Measurements from ENCODE around the gene FAH.
A peak's percentile ranks its signal among the peaks of the same experiment; 100 is the strongest.
"Not testable (repeated sequence)": the region's sequence is repeated elsewhere in the genome, so short reads cannot be mapped to it uniquely, and the experiment has no call there.

Gene FAH

DNA sequence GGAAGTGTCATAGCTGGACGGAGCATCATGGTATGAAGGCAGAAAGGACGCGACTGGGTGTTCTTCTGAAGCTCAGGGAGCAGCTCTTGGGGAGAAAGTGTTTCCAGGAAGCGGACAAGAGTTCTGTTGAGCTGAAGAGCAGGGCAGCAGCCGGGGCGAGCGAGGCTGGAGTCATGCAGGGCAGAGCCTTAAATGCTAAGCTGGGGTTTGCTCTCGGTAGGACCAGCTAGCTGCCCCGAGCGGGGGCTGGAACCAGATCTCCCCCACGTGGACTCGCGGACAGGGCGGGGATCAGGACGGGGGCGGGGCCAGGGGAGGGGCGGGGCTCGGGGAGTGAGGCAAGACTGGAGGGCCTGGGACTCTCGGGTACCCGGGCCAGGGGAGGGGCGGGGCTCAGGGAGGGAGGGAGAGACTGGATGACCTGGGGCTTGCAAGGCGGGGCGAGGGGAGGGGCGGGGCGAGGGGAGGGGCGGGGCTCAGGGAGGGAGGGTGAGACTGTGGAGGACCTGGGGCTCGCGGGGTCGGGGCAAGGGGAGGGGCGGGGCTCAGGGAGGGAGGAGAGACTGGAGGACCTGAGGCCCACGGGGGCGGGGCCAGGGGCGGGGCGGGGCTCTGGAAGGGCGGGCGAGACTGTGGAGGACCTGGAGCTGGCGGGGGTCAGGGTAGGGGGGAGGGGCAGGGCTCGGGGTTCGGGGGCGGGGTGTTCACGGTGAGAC is 461 bp upstream of the FAH start:
- peak; percentile 84 to 93 (median 87) for DNase-seq

DNA sequence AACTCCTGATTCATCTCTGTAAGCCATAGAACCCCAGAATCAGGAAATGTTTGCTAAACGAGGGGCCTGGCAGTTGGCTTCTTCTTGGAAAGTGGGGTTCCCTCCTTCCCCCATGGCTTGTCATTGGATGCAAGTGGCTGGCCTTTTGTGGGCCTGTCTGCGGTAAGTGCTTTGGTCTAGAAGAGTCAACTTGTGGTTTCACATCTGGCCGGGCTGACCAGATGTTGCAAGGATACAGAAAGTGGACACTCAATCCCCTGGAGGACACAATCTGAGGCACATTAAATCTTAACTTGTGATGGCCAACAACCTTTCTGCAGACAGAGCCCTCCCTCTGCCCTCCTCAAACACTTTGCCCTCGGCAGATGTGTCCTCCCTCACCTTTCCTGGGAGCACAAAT is 1.1 kb downstream of the FAH start:
- DNase-seq: no peak

DNA sequence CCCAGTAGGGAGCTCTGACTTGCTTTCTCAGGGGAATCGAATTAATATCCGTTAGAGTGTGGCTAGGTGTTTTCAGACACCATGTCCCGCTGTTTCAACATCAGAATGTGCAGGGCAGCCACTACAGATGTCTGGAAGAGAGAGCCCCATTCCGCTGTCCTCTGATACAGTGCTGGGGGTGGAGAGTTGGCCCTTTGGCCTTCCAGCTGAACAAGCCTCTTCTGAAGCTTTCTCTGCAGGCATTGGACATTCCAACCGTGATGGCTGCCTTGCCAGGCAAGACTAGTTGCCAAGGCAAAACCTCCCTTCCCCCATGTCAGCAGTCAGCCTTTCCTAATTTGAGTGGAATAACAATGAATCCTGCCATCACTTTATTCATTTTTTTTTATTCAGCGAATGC is 1.5 kb downstream of the FAH start:
- no peak for DNase-seq

DNA sequence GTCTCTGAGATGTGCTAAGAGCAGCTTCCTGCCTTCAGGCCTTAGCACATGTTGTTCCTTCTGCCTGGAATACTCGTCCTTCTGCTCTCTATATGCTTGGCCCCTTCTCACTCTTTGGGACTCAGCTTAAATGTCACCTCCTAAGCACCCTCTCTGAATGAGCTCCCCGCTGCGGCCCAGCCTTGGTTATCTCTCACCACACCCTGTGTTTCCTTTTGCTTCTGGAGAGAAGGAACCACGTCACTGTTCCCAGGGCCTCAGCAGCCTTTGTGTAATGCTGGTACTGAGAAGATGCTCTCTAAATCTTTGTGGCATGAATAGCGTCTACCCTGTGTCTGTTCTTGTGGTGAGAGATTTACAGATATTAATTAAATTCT is 2.2 kb downstream of the FAH start:
- no peak for DNase-seq

DNA sequence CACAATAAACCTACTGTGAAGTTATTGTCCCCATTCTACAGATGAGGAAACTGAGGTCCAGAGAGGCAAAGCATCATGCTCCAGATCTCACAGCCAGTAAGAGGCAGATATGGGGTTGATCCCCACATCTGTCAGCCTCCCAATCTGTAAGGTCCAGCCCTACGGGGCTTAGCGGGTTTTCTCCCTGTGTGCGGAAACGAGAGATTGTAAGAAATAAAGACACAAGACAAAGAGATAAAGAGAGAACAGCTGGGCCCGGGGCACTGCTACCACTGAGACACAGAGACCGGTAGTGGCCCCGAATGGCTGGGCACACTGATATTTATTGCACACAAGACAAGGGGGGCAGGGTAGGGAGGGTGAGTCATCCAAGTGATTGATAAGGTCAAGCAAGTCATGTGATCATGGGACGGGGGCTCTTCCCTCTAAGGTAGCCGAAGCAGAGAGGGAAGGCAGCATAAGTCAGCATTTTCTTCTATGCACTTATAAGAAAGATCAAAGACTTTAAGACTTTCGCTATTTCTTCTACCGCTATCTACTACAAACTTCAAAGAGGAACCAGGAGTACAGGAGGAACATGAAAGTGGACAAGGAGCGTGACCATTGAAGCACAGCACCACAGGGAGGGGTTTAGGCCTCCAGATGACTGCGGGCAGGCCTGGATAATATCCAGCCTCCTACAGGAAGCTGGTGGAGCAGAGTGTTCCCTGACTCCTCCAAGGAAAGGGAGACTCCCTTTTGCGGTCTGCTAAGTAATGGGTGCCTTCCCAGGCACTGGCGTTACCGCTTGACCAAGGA is 2.8 kb downstream of the FAH start:
- DNase-seq: not testable (repeated sequence)

DNA sequence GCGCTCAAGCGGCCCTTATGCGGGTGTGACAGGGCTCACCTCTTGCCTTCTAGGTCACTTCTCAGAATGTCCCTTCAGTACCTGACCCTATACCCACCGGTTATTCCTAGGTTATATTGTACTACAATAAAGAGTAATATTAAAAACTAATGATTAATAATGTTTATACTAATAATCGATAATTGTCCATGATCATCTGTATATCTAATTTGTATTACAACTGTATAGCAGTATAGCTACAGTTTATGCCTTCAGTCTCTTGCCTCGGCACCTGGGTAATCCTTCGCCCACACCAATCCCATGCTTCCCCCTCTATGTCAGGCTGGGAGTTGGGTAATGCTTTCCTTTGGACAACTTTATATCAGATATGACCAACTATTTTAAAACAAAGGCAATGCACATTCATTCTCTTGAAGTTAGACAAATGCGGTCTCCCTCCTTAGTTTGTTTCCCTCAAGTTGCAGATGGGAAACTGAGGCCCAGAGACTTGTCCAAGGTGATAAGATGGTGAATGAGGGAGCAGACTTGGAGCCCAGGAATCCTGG is 3.4 kb downstream of the FAH start:
- no peak for DNase-seq

DNA sequence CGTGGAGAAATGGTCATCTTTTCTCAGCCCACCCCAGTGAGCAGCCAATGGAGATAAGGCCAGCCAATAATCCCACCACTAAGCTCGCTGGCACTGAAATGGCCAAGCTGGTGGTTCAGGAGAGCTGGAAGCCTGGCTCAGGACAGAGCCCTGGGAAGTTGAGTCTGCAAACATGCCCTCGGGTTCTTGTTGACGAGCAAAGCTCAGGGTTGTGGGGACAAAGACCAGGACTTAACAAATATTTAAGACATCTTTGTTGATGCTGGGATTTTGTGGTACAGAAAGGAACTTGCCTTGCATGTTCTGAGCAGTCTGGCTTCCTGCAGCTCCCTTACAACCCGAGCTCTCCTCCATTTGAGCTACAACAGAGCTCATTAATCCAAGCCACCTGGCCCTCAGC is 4.4 kb downstream of the FAH start:
- DNase-seq: no peak

DNA sequence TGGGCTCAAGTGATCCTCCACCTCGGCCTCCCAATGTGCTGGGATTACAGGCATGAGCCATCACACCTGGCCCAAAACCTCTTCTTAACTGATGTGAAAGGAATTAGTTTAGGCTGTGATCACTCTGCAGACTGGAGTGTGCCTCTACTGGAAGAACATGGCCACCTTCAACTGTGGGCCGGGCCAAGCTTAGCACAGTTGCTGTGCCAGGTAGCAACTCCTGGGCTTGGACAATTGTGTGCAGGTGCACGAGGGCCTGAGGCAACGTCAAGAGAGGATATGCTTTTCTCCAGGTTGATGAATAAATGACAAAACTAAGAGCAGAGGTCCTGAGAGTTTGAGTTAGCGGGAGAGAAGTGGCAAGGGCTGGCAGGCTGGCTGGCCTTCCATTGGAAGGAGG is 6.5 kb downstream of the FAH start:
- DNase-seq: no peak

DNA sequence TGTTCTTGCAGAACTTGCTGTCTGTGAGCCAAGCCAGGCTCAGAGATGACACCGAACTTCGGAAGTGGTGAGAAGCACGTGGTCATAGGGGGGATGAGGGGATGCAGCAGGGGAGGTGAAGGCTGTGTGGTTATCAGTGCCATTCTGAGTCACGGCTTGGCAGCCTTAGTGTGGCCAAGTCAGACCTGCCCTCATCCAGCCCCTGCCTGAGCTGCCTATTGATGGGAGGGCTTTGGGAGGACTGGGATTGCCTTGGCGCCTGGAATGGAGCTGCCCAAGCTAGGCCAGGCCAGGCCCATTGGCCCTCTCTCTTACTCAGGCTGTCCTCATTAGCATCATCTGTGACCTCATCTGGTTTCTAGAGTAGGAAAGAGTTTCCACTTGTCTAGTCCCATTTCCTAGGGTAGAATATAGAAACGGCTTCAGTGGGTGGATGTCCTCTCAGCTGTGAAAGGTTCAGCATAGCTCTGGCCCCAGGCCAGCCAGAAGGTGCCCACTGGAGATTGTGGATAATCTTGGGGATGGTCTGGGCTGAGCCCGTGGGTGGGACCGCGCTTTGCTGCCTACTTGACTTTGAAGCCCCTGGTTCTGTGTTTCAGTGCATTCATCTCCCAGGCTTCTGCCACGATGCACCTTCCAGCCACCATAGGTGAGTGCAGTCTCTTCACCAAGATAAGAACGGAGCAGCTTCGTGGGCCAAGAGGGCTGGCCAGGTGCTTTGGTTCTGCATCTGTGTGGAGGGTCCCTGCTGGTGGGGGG is 7.2 kb downstream of the FAH start:
- peak in 1 of 5 donors; percentile 51 for DNase-seq

DNA sequence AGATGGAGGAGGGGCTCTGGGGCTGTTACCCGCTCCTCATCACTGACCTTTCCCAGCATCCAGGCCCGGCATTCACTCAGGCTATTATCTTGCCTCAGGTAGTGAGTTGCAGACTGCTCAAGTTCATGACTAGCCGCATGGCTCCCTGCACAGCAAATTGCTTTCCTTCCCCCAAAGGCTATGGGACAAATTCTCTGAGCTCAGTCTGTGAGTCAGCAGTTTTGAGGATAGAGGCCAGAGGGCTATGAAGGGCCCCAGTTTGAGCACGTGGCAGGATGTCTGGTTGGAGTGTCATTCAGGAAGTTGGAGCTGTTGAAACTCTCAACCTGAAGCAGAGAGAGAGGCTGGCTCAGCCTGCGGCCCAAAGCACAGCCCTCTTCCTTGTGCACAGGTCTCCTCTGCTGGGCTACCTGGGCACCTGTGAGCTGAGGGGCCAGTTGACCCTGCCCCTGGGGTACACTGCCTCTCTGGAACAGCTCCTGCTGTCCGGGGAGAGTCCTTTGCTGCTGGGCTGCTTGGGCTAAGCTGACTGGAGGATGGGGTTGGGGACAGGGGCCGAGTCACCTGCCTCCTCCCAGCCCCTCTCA is 7.9 kb downstream of the FAH start:
- peak in 1 of 5 donors; percentile 90 for DNase-seq

DNA sequence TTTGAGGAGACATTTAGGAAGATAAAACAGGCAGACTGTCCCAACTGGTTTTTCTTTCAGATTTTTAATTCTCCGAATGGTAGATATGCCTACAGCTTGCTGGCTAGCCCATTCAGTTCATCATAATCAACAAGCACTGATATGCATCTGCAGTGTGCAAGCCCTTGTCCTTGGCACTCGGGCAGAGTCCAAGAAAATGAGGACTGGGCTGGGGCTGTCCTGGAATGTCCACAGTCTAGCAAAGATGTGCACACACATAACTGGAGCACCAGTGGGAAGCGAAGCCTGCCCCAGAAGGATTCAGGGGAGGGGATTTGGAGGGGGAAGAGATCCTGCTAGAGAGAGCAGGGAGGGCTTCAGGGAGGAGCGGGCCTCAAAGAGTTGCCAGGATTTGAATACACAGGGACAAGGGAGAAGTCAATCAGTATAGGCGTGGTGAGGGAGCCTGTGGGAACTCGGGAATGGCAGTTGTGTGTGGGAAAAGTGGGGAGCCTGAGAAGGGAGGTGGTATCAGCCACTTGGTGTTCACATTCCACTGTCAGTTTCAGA is 8.7 kb downstream of the FAH start:
- DNase-seq: no peak

DNA sequence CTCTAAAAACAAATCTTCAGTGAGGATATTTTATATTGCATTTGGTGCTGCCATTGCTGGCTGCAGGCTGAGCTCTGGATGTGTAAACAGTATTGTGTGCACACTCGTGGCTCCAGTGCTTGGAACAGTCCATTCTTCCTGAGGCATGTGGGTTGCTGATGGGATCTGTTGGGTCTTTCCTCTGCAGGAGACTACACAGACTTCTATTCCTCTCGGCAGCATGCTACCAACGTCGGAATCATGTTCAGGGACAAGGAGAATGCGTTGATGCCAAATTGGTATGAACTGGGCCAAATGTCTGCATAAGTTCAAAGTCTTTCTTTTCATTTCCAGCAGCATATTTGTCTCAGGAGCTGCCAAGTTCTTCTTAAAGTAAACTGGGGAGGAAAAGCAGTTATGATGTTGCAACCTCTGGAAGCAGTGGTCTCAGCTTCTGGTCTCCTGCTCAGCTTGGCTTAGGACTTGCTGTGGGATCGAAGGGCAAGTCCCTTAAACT is 9.3 kb downstream of the FAH start:
- DNase-seq: no peak

DNA sequence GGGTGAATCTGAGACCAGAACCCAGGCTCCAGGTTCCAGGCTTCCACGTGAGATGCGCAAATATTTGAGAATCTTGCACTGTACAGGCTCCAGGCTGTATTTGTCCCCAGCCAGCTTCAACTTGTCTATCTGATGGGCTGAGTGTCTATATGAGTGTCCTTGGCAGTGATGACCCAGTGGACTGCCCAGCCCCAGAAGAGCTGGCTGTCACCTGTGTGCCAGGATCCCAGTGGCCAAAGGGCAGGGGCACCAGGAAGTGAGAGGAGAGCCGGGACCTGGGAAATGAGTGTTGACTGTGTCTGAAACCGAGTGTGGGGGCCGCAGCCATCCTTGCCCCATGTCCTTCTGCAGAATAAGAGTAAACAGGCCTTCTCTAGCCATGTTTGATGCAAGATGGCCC is 10.4 kb downstream of the FAH start:
- no peak for DNase-seq

DNA sequence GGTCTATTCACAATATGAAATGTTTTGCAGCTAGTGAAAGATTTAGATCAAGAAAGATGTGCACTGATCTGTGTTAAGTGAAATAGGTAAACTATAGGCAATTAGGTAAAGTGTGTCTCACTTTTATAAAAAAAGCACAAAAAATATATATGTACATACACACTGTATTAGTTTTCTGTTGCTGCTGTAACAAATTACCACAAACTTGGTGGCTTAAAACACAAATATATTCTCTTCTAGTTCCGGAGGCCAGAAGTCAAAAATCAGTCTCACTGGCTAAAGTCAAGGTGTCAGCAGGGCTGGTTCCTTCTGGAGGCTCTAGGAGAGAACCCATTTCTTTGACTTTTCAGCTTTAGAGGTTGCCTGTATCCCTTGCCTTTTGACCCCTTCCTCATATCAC is 11.1 kb downstream of the FAH start:
- no peak for DNase-seq

DNA sequence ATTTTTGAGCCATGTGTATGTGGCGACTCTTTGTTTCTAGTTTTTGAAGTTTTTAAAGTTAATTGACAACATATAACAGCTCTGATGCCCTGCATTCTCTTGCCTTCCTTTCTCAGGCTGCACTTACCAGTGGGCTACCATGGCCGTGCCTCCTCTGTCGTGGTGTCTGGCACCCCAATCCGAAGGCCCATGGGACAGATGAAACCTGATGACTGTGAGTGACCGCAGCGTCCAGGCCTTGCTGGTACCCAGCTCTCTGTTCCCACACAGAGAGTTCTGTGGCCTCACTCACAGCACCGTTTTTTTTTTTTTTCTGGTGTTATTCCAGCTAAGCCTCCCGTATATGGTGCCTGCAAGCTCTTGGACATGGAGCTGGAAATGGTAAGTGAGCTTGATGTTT is 15.1 kb downstream of the FAH start:
- no peak for DNase-seq

DNA sequence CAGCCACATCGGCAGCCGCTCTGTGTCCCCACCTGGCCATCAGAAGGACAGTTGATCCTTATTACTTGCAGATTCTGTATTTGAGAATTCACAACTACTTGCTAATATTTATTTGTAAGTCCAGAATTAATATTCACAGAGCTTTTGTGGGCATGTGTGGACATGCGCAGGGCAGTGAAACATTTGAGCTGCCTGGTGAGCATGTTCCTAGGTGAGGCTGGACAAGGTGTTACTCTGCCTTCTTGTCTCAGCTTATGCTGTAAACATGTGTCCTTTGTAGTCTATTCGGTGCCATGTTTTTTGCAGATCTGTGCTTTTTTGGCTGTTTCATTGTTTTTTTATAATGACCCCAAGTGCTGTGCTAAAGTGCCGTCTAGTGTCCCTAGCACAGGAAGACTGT is 15.6 kb downstream of the FAH start:
- DNase-seq: no peak

DNA sequence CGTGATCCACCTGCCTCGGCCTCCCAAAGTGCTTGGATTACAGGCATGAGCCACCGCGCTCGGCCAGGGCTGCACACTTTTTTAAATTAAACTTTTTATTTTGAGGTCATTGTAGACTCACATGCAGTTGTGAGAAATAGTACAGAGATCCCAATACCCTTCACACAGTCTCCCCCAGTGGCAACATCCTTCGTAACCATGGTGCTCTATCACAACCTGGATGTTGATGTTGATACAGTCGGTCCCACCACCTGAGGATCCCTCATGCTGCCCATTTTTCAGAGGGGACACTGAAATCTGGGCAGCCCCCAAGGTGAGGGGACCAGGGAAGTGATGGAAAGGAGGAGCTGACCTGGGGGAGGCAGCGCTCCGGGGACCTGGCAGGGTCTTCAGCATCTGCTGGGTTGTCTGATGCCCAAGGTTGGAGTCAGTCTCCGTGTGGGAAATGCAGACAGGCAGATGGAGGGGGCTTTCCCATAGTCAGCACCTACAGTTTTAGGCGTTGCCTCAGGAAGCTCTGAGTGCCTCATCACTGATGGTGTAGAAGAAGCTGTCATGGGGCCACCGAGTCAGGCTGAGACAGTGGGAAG is 17.1 kb downstream of the FAH start:
- DNase-seq: no peak

DNA sequence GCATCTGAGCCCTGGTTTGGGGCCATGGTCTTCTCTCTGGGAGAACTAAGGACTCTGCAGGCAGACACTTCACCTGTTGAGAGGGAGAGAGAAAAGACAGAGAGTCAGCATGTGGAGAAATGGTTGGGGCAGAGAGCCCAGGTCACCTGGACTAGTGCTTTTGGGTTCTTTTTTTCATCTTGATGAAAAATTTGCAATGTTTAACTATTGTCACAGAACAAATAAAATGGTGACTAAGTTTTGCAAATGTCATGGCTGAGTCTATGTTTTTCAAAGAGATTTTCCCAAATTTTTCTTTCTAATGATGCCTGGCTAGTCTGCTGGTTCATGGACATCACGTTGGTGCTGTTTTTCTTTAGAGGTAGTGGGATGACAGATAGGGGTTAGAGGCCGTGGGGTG is 17.8 kb downstream of the FAH start:
- no peak for DNase-seq

DNA sequence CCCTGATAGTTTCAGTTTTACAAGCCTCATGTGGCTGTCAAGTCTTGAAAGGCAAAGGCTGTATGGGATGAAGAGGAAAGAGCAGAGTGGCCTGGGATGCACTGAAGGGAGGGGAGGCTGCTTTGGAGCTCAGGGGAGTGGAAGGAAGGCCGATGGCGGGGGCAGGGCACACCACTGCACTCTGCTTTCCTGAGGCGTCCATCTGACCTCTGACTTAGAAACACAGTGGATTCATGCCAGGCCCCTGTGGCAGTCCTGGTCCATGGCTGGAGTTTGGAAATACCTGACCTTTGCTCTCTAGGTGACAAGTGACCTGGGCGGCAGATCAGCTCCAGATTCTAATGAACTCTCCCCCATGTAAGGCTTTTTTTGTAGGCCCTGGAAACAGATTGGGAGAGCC is 19.0 kb downstream of the FAH start:
- DNase-seq: no peak

DNA sequence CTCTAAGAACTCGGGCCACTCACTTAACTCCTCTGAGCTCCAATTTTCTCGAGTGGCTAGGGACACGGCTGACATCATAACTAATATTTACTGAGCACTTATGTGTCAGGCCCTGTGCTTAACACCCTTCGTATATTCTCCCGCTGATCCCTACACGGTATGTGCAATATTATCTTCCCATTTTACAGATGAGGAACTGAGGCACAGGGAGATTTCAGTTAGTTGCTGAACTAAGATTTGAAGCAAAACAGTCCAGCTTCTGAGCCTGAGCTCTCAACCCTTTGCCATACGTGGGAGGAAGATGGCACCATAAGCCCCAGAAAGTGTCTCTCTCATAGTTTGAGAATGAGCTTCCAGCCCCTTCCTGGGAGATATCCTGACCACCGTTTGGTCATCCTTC is 19.6 kb downstream of the FAH start:
- DNase-seq: no peak

DNA sequence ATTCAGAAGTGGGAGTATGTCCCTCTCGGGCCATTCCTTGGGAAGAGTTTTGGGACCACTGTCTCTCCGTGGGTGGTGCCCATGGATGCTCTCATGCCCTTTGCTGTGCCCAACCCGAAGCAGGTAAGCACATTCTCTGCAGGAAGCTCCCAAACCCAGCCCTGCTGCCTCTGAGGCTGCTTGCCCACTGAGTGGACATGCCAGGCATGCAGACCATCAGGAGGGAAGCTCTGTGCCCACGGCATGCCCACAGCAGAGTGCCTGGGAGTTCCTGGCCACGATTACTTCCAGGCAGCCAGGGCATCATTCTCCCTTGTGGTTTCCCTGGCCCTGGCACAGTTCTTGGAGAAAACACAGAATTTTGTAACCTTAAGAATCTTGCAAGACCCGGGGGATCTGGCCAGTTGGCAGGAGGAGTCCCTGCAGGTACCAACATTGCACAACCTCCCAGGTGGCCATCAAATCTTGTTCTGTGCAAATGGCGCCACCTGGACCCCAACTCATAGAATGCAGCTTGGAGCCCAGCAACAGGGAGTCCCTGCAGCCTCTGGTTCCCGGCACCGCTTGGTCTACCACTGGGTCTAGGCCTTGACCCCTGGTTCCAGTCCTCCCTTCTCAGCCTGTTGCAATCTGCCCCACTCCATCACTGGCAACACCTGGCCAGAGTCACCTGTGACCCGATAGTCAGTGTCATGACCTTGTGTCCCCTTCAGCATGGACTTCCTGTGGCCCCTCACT is 20.4 kb downstream of the FAH start:
- DNase-seq: peak in 4 of 5 donors; percentile 43 to 68 (median 48)
